HCT116 (cell line): ENCODE measurements around the gene SPINT2. TPM values are rescaled to one million over a fixed set of nuclear protein-coding genes. Genes with fewer than 3 reads are reported as not detected.

Experiments
- ATAC-seq: fragments of 200-7000 bp; cut with Tn5 transposase; 2 replicates; pipeline ENCODE4 v1.9.1; 2020; ENCODE audit warnings: mild to moderate bottlenecking, moderate library complexity
- BruUV-seq: library from RNA; stranded (reverse); fragments of 400-500 nt; replicated peaks from 2 replicates; lab custom pipeline; 2021; lab: Mats Ljungman, UMichigan
- CTCF ChIA-PET: fragments of 300-600 bp; sonication (Branson Sonifier 250); formaldehyde crosslinking; loops from one replicate; lab custom pipeline; 2021; ENCODE audit warnings: antibody characterized with exemption; lab: Charles Lee
- POLR2A ChIA-PET: fragments of 300-600, 350-600 bp; sonication (Branson Sonifier 250); formaldehyde crosslinking; loops from one replicate; lab custom pipeline; 2021; ENCODE audit warnings: antibody characterized with exemption; lab: Charles Lee
- RAD21 ChIA-PET, 2 experiments: fragments of 300-600 bp; sonication (Branson Sonifier 250); formaldehyde crosslinking; loops; one replicate each; lab custom pipeline; 2023; ENCODE audit warnings: low total read pairs in 2 of 2; ENCODE audit not compliant: uncharacterized antibody in 2 of 2, unreplicated experiment in 2 of 2, low non-redundant PET in 1 of 2; lab: Charles Lee
- DNase-seq: peaks from one replicate; pipeline ENCODE4 v3.0.0-alpha.2; 2010; ENCODE audit warnings: low read depth, low spot score
- H2AFZ ChIP-seq: fragments of 200-600 bp; shearing (Covaris generic), sonication (generic); 2 replicates; pipeline ENCODE4 v1.6.1; 2017; ENCODE audit warnings: low read depth, mixed run types, mixed read lengths, antibody characterized with exemption, low read length; ENCODE audit not compliant: poor library complexity, severe bottlenecking
- H3K27ac ChIP-seq: 2 replicates; pipeline ENCODE4 v1.5.1; 2012; ENCODE audit warnings: low read depth, low read length
- H3K27me3 ChIP-seq: fragments of 200-600 bp; sonication (generic); 2 replicates; pipeline ENCODE4 v1.6.1; 2016; ENCODE audit warnings: mixed run types, low read length, mixed read lengths; ENCODE audit not compliant: insufficient read depth
- H3K36me3 ChIP-seq, 2 experiments: fragments of 200-500 bp in 1 of 2; fragments of 200-600 bp in 1 of 2; sonication (Bioruptor generic) in 1 of 2; sonication (generic) in 1 of 2; 2 replicates each; pipeline versions ENCODE4 v1.5.1 to v1.6.1; 2014 to 2016; ENCODE audit warnings: low read length in 2 of 2, inconsistent platforms in 1 of 2, mixed read lengths in 1 of 2, mixed run types in 1 of 2; ENCODE audit not compliant: insufficient read depth in 2 of 2, control insufficient read depth in 1 of 2
- H3K4me1 ChIP-seq, 2 experiments: fragments of 200-600 bp in 1 of 2; sonication (generic) in 1 of 2; 2 replicates each; pipeline versions ENCODE4 v1.5.1 to v1.6.1; 2012 to 2017; ENCODE audit warnings: low read length in 2 of 2, inconsistent platforms in 1 of 2, mild to moderate bottlenecking in 1 of 2, mixed read lengths in 1 of 2, mixed run types in 1 of 2, moderate library complexity in 1 of 2; ENCODE audit not compliant: insufficient read depth in 2 of 2, control insufficient read depth in 1 of 2
- H3K4me2 ChIP-seq: fragments of 200-600 bp; sonication (generic); 2 replicates; pipeline ENCODE4 v1.6.1; 2017; ENCODE audit warnings: mixed run types, low read length, mixed read lengths
- H3K4me3 ChIP-seq, 2 experiments: fragments of 200-600 bp in 1 of 2; sonication (generic) in 1 of 2; replicated peaks in 1 of 2; 2 replicates each; pipeline ENCODE4 v1.5.1; 2011 to 2016; ENCODE audit warnings: low read length in 2 of 2, control low read depth in 1 of 2, low read depth in 1 of 2, mild to moderate bottlenecking in 1 of 2, mixed read lengths in 1 of 2, mixed run types in 1 of 2
- H3K79me2 ChIP-seq: fragments of 200-600 bp; sonication (generic); 2 replicates; pipeline ENCODE4 v1.6.1; 2017; ENCODE audit warnings: mild to moderate bottlenecking, mixed run types, low read length, moderate library complexity, mixed read lengths; ENCODE audit not compliant: insufficient read depth
- H3K9ac ChIP-seq: fragments of 200-600 bp; sonication (generic); 2 replicates; pipeline ENCODE4 v1.6.1; 2016; ENCODE audit warnings: low read length, mixed read lengths
- H3K9me2 ChIP-seq: fragments of 200-600 bp; sonication (generic), shearing (Covaris generic); 2 replicates; pipeline ENCODE4 v1.6.1; 2017; ENCODE audit warnings: mixed run types, mild to moderate bottlenecking, moderate library complexity; ENCODE audit not compliant: insufficient read depth
- H3K9me3 ChIP-seq, 2 experiments: fragments of 200-500 bp in 1 of 2; fragments of 200-600 bp in 1 of 2; sonication (Bioruptor generic) in 1 of 2; sonication (generic) in 1 of 2; 2 replicates each; pipeline ENCODE4 v1.6.1; 2014 to 2017; ENCODE audit warnings: low read length in 2 of 2, mixed read lengths in 2 of 2, inconsistent platforms in 1 of 2, low read depth in 1 of 2, mild to moderate bottlenecking in 1 of 2, mixed run types in 1 of 2, moderate library complexity in 1 of 2; ENCODE audit not compliant: control insufficient read depth in 1 of 2, insufficient read depth in 1 of 2
- H4K20me1 ChIP-seq: fragments of 200-600 bp; sonication (generic), shearing (Covaris generic); 2 replicates; pipeline ENCODE4 v1.6.1; 2017; ENCODE audit warnings: mixed run types, mild to moderate bottlenecking, moderate library complexity; ENCODE audit not compliant: insufficient read depth
- EGR1 ChIP-seq: IDR thresholded peaks from 2 replicates; pipeline ENCODE4 v1.6.1; 2012; ENCODE audit warnings: low read depth
- ELF1 ChIP-seq: IDR thresholded peaks from 2 replicates; pipeline ENCODE4 v1.6.1; 2012; ENCODE audit warnings: low read depth, borderline replicate concordance
- POLR2A ChIP-seq: IDR thresholded peaks from 2 replicates; pipeline ENCODE4 v1.7.0; 2011; ENCODE audit warnings: borderline replicate concordance; ENCODE audit not compliant: insufficient read depth, insufficient read length; ENCODE audit errors: extremely low read depth
- SIN3A ChIP-seq: IDR thresholded peaks from 2 replicates; pipeline ENCODE4 v1.6.1; 2012; ENCODE audit warnings: low read depth
- SRF ChIP-seq: IDR thresholded peaks from 2 replicates; pipeline ENCODE4 v1.6.1; 2012; ENCODE audit warnings: low read depth
- TCF7L2 ChIP-seq: IDR thresholded peaks from 2 replicates; pipeline ENCODE4 v1.7.0; 2011; ENCODE audit warnings: borderline replicate concordance, inconsistent platforms; ENCODE audit not compliant: insufficient read depth, insufficient read length; ENCODE audit errors: extremely low read depth
- ZNF274 ChIP-seq: fragments of 200-500 bp; sonication (Bioruptor generic); IDR thresholded peaks from 2 replicates; pipeline ENCODE4 v1.6.1; 2014; ENCODE audit warnings: mild to moderate bottlenecking, low read depth, low read length, inconsistent platforms
- intact Hi-C: fragments of 100-400 bp; cut with micrococcal nuclease; formaldehyde crosslinking; loops from 2 replicates; pipeline ENCODE4 v1.10.0; 2022
- total RNA-seq: library from RNA; stranded (reverse); gene quantifications from one replicate; pipeline ENCODE4 v1.2.1, GENCODE V29; 2021; ENCODE audit not compliant: unreplicated experiment
- TF ChIP-seq, protein P1 (sequence below): IDR thresholded peaks from 2 replicates; pipeline ENCODE4 v1.6.1; 2012

Gene SPINT2
- total RNA-seq, 1 experiment from 2014 or later = 500 TPM

DNA sequence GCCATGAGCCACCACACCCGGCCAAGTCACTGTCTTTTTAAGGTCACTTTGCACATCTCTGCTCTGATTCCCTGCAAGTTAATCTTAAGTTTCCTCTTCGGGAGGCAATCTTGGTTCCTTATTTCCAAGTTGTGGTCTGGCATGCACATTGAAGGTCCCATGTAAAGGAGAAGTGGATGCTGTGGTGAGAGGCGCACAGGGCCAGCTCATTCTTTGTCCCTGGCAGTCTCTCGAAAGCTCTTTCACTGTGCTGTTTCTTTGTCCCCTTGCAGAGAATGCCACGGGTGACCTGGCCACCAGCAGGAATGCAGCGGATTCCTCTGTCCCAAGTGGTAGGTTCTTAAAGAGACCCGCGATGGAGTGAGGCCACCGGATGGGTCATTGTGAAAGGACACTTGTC is 23.2 kb downstream of the SPINT2 start:
- Histone ChIP-seq H3K36me3 (peaks cover 53 to 73% of the 10 kb centered on the region in 2 experiments), H3K27me3 (no peaks in the 10 kb centered on the region), H2AFZ (no peak overlapping the region), H3K9ac (no peak overlapping the region), H4K20me1 (no peaks in the 10 kb centered on the region), H3K4me3 (no peak overlapping the region), H3K27ac (no peak overlapping the region), H3K79me2 (peaks cover 35% of the 10 kb centered on the region), H3K9me3 (no peaks in the 10 kb centered on the region), H3K9me2 (no peaks in the 10 kb centered on the region), H3K4me2 (no peak overlapping the region), H3K4me1 (no peaks in the 10 kb centered on the region)
- DNase-seq = no peak
- RAD21 ChIA-PET = no interaction called here
- BruUV-seq = no TSS peak
- no peak for TF ChIP-seq ELF1
- CTCF ChIA-PET = no interaction called here
- intact Hi-C loops = no loop called here
- POLR2A ChIA-PET = no interaction called here
- no peak for ATAC-seq

DNA sequence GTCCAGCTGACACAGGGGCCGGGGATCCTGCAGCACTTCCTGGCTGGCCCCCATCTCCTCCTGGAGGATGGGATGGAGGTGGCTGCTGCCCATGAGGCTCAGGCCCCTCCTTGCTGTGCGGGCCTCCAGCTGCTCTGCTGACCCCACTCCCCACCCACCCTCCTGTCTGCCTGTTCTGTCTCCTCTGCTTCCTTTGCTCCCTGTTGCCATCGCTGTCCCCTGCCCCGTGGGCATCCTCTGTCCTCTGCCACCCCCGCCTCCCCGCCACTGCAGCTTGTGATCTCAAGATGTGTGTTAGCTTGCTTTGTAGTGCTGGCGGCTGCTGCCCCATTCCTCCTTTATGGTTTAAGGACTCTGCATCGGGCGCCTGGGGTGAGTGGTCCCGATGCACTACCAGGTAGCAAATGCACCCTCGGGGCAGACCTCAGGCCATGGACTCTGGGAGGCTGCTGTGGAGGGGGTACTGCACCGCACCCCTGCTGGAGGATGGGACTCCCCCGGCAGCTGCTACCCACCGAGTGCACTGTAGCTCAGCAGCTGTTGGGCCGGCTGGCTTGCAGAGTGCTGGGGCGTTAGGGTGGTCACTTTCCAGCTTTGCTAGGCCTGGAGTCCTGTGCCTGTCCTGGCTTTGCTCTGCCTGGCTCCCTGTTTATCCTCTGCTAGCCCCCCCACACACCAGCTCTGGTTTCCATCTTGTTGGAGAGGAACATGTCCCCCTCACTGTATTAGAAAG is 23.9 kb downstream of the SPINT2 start:
- Histone ChIP-seq H3K27me3 (no peaks in the 10 kb centered on the region), H3K36me3 (peaks cover 51 to 75% of the 10 kb centered on the region in 2 experiments), H3K4me2 (no peak overlapping the region), H3K9ac (no peak overlapping the region), H3K4me1 (no peaks in the 10 kb centered on the region), H3K4me3 (no peak overlapping the region), H3K79me2 (peaks cover 28% of the 10 kb centered on the region), H3K9me3 (no peaks in the 10 kb centered on the region), H3K9me2 (no peaks in the 10 kb centered on the region), H4K20me1 (no peaks in the 10 kb centered on the region), H3K27ac (no peak overlapping the region), H2AFZ (no peak overlapping the region)
- no TSS peak for BruUV-seq
- DNase-seq (no peak), ATAC-seq (no peak)
- TF ChIP-seq POLR2A = no peak
- no peak for TF ChIP-seq SRF
- TF ChIP-seq EGR1 = no peak
- TF ChIP-seq, protein P1, sequence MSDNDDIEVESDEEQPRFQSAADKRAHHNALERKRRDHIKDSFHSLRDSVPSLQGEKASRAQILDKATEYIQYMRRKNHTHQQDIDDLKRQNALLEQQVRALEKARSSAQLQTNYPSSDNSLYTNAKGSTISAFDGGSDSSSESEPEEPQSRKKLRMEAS = no peak
- TF ChIP-seq SIN3A = no peak
- TF ChIP-seq ZNF274 = no peak
- TF ChIP-seq TCF7L2 = no peak
- ChIA-PET RAD21 (no interaction called here), POLR2A (no interaction called here), CTCF (no interaction called here)
- intact Hi-C loops = no loop called here
